ENCODE measurements around the gene MED29. TPM values are rescaled to one million over a fixed set of nuclear protein-coding genes. Genes with fewer than 3 reads are reported as not detected.

MED29 gene
- total RNA-seq, 1 experiment from 2014 or later = 32.0 TPM

DNA sequence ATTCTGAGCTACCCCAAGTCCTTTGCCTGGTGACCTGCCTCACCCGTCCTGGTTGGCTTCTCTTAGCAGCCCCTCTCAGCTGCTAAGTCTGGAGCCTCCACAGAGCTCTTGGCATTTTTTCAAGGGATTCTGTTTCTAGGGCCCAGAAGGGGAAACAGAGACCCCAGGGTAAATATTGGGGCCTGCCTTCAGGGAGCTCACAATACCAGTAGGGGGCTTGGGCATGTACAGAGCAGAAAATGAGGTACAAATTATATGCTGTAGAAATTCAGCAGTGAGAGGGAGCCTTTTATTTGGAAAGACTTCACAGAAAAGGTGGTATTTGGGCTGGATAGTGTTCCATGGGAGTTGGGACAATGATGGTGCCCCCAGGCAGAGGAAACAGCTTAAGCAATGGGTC lies 45.2 kb upstream of the MED29 start:
- RAD21 ChIA-PET (ENCODE audit: low non-redundant PET in 1 of 2, low total read pairs in 2 of 2, uncharacterized antibody in 2 of 2, unreplicated experiment in 2 of 2) = no interaction called here
- H3K9ac ChIP-seq (ENCODE audit: low read length) = no peak overlapping the region
- peaks cover 8 to 29% of the 10 kb centered on the region in 2 experiments for H3K36me3 ChIP-seq (ENCODE audit: control insufficient read depth in 1 of 2, insufficient read depth in 2 of 2, low read length in 2 of 2)
- H3K4me2 ChIP-seq (ENCODE audit: low read length) = no peak overlapping the region
- TF ChIP-seq JUND (IDR thresholded peaks at IDR 0.05) (no peak), YY1 (IDR thresholded peaks at IDR 0.05; ENCODE audit: extremely low read depth, insufficient replicate concordance, low read depth, low read length) (no peak)
- TF ChIP-seq, protein P1, sequence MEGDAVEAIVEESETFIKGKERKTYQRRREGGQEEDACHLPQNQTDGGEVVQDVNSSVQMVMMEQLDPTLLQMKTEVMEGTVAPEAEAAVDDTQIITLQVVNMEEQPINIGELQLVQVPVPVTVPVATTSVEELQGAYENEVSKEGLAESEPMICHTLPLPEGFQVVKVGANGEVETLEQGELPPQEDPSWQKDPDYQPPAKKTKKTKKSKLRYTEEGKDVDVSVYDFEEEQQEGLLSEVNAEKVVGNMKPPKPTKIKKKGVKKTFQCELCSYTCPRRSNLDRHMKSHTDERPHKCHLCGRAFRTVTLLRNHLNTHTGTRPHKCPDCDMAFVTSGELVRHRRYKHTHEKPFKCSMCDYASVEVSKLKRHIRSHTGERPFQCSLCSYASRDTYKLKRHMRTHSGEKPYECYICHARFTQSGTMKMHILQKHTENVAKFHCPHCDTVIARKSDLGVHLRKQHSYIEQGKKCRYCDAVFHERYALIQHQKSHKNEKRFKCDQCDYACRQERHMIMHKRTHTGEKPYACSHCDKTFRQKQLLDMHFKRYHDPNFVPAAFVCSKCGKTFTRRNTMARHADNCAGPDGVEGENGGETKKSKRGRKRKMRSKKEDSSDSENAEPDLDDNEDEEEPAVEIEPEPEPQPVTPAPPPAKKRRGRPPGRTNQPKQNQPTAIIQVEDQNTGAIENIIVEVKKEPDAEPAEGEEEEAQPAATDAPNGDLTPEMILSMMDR (IDR thresholded peaks at IDR 0.05 in 2 of 3, conservative IDR thresholded peaks at IDR 0.05 in 1 of 3; ENCODE audit: borderline replicate concordance in 1 of 3, insufficient read depth in 1 of 3, low read depth in 2 of 3, low read length in 2 of 3) = 0 out of 6 replicates have a peak, but pooled peaks of 1 of the 3 experiments have one; percentile 10
- H3K27ac ChIP-seq (ENCODE audit: low read depth, low read length) = no peak overlapping the region
- no peaks in the 10 kb centered on the region for H3K27me3 ChIP-seq (ENCODE audit: insufficient read depth, low read length)
- H3K4me3 ChIP-seq (replicated peaks in 1 of 2; ENCODE audit: low read depth in 1 of 2, low read length in 2 of 2) = no peak overlapping the region
- H3K4me1 ChIP-seq (ENCODE audit: control insufficient read depth in 1 of 2, insufficient read depth in 2 of 2, low read length in 2 of 2) = peaks cover 4 to 12% of the 10 kb centered on the region in 2 experiments; a peak in 3 of 4 replicates
- DNase-seq (ENCODE audit: low read depth, low spot score) = no peak
- intact Hi-C loops (cut with micrococcal nuclease) = no loop called here
- no peaks in the 10 kb centered on the region for H3K9me3 ChIP-seq (ENCODE audit: control insufficient read depth in 1 of 2, insufficient read depth in 1 of 2, low read depth in 1 of 2, low read length in 2 of 2)
- POLR2A ChIA-PET = no interaction called here
- no peaks in the 10 kb centered on the region for H3K9me2 ChIP-seq (ENCODE audit: insufficient read depth)
- no peak for ATAC-seq
- H2AFZ ChIP-seq (ENCODE audit: low read depth, low read length, poor library complexity, severe bottlenecking) = no peak overlapping the region
- peaks cover 4% of the 10 kb centered on the region; the same call in 1 of the 2 replicates for H4K20me1 ChIP-seq (ENCODE audit: insufficient read depth)
- CTCF ChIA-PET = no interaction called here
- H3K79me2 ChIP-seq (ENCODE audit: insufficient read depth, low read length) = peaks cover 83% of the 10 kb centered on the region
- no TSS peak for BruUV-seq (replicated peaks)

DNA sequence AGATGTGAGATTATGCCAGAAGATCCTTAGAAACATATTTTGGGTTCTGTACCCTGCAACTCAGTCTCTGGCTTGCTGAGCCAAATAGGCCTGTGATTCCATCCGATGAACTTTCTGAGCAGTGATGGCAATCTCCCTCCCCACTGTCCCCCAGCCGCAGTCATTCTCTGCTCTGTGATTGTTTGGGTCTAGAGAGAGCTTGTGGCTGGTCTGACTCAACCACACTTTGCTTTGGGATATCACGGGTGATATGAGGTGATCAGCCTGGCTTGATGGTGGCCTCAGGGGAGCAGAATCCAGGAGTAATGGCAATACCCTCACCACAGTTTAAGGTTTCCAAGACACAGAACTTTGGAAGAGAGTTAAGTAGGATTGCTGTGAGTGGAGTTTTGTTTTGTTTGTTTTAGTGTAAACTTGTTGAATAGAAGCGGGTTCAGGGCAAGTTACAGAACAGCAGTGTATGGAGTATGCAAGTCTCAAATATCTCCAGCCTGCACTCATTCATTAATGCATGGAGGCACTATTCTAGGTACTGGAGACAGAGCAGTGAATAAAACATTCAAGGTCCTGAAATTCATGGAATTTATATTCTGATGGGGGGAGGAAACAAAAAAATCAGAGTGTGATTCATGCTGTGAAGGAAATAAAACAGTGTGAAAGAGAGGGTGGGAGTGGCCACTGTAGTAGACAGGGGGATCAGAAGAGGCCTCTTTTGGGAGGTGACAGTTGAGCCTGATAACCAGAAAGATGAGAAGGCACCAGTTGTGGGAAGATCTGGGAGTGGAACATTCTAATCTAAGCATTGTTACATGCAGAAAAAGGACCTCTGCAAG lies 43.6 kb upstream of the MED29 start:
- intact Hi-C loops (cut with micrococcal nuclease) = no loop called here
- peaks cover 4 to 10% of the 10 kb centered on the region in 2 experiments; a peak in 3 of 4 replicates for H3K4me1 ChIP-seq (ENCODE audit: control insufficient read depth in 1 of 2, insufficient read depth in 2 of 2, low read length in 2 of 2)
- H3K9me2 ChIP-seq (ENCODE audit: insufficient read depth) = no peaks in the 10 kb centered on the region
- no peak for DNase-seq (ENCODE audit: low read depth, low spot score)
- no peaks in the 10 kb centered on the region for H3K9me3 ChIP-seq (ENCODE audit: control insufficient read depth in 1 of 2, insufficient read depth in 1 of 2, low read depth in 1 of 2, low read length in 2 of 2)
- H3K27me3 ChIP-seq (ENCODE audit: insufficient read depth, low read length) = no peaks in the 10 kb centered on the region
- ChIA-PET POLR2A (no interaction called here), RAD21 (ENCODE audit: low non-redundant PET in 1 of 2, low total read pairs in 2 of 2, uncharacterized antibody in 2 of 2, unreplicated experiment in 2 of 2) (no interaction called here), CTCF (no interaction called here)
- peaks cover 93% of the 10 kb centered on the region for H3K79me2 ChIP-seq (ENCODE audit: insufficient read depth, low read length)
- H3K9ac ChIP-seq (ENCODE audit: low read length) = no peak overlapping the region
- peaks cover 14 to 41% of the 10 kb centered on the region in 2 experiments for H3K36me3 ChIP-seq (ENCODE audit: control insufficient read depth in 1 of 2, insufficient read depth in 2 of 2, low read length in 2 of 2)
- TF ChIP-seq YY1 (IDR thresholded peaks at IDR 0.05; ENCODE audit: extremely low read depth, insufficient replicate concordance, low read depth, low read length) (no peak), JUND (IDR thresholded peaks at IDR 0.05) (no peak), SP1 (IDR thresholded peaks at IDR 0.05; ENCODE audit: low read depth) (no peak), SRF (IDR thresholded peaks at IDR 0.05; ENCODE audit: low read depth) (no peak), ZNF274 (IDR thresholded peaks at IDR 0.05; ENCODE audit: low read depth, low read length) (no peak)
- TF ChIP-seq, protein P2, sequence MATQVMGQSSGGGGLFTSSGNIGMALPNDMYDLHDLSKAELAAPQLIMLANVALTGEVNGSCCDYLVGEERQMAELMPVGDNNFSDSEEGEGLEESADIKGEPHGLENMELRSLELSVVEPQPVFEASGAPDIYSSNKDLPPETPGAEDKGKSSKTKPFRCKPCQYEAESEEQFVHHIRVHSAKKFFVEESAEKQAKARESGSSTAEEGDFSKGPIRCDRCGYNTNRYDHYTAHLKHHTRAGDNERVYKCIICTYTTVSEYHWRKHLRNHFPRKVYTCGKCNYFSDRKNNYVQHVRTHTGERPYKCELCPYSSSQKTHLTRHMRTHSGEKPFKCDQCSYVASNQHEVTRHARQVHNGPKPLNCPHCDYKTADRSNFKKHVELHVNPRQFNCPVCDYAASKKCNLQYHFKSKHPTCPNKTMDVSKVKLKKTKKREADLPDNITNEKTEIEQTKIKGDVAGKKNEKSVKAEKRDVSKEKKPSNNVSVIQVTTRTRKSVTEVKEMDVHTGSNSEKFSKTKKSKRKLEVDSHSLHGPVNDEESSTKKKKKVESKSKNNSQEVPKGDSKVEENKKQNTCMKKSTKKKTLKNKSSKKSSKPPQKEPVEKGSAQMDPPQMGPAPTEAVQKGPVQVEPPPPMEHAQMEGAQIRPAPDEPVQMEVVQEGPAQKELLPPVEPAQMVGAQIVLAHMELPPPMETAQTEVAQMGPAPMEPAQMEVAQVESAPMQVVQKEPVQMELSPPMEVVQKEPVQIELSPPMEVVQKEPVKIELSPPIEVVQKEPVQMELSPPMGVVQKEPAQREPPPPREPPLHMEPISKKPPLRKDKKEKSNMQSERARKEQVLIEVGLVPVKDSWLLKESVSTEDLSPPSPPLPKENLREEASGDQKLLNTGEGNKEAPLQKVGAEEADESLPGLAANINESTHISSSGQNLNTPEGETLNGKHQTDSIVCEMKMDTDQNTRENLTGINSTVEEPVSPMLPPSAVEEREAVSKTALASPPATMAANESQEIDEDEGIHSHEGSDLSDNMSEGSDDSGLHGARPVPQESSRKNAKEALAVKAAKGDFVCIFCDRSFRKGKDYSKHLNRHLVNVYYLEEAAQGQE (IDR thresholded peaks at IDR 0.05; ENCODE audit: low read depth) = no peak
- peaks cover 4% of the 10 kb centered on the region; the same call in 1 of the 2 replicates for H4K20me1 ChIP-seq (ENCODE audit: insufficient read depth)
- H3K4me2 ChIP-seq (ENCODE audit: low read length) = no peak overlapping the region
- ATAC-seq = no peak
- H3K27ac ChIP-seq (ENCODE audit: low read depth, low read length) = no peak overlapping the region
- H3K4me3 ChIP-seq (replicated peaks in 1 of 2; ENCODE audit: low read depth in 1 of 2, low read length in 2 of 2) = no peak overlapping the region
- no peak overlapping the region for H2AFZ ChIP-seq (ENCODE audit: low read depth, low read length, poor library complexity, severe bottlenecking)
- BruUV-seq (replicated peaks) = no TSS peak
